Measurements from ENCODE around the gene COQ5. TPM values are rescaled to one million over a fixed set of nuclear protein-coding genes. Genes with fewer than 3 reads are reported as not detected.

COQ5 gene
- total RNA-seq (2014; rRNA removed; shearing (Covaris generic)) (32.6 and 33.0 TPM in 2 replicates), polyA plus RNA-seq (2016; fragmentation: Nextera tagmentation; extraction: Ambion mirVana) (39.9 and 42.9 TPM in 2 replicates)

GRCh38 chr12:120528861-120529525 is at the start of gene COQ5:
Gene COQ5, minus strand, starts transcription at chr12:120529158. Its CDS starts 17 bp downstream, at chr12:120529141.
- H3K79me2 ChIP-seq (ENCODE audit: insufficient read depth), result peaks cover 17% of the 10 kb centered on the region
- H3K36me3 ChIP-seq (ENCODE audit: low read depth), result no peaks in the 10 kb centered on the region
- H2AFZ ChIP-seq, result peak within 1 kb of the TSS; percentile 99
- H3K9me3 ChIP-seq (ENCODE audit: low read depth), result no peaks in the 10 kb centered on the region
- 1 to 2% methylated on average over 38 of the region's 38 CpGs for WGBS, 2 experiments (ENCODE audit: low coverage in 1 of 2, low lambda C conversion rate in 2 of 2, missing lambda C conversion rate in 2 of 2)
- no peaks in the 10 kb centered on the region for H3K27me3 ChIP-seq (replicated peaks; ENCODE audit: insufficient read depth)
- peak within 1 kb of the TSS; percentile 89 for H3K4me3 ChIP-seq
- H3K9me2 ChIP-seq (ENCODE audit: insufficient read depth), result no peaks in the 10 kb centered on the region
- H3K9ac ChIP-seq, result peak within 1 kb of the TSS; percentile 88
- H3K4me1 ChIP-seq (ENCODE audit: insufficient read depth), result no peaks in the 10 kb centered on the region; the same call in 1 of the 2 replicates
- peak within 1 kb of the TSS; percentile 73 for H3K27ac ChIP-seq
- DNase-seq, result peak; percentile 96
- in situ Hi-C loops (cut with MboI), result no loop called here
- 0 out of 2 replicates have a peak, but pooled peaks cover 11% of the 10 kb centered on the region for H3F3A ChIP-seq (ENCODE audit: insufficient read depth)
- TF ChIP-seq EZH2 (IDR thresholded peaks at IDR 0.05; ENCODE audit: insufficient read depth, poor library complexity, severe bottlenecking), result no peak
- no peak for TF ChIP-seq EZH2phosphoT487 (IDR thresholded peaks at IDR 0.05; ENCODE audit: insufficient read depth, low read depth)
- peak within 1 kb of the TSS; percentile 90 for H3K4me2 ChIP-seq (ENCODE audit: unreplicated experiment)
- no peaks in the 10 kb centered on the region for H4K20me1 ChIP-seq (ENCODE audit: insufficient read depth)

- H4K20me1 ChIP-seq (ENCODE audit: insufficient read depth), result no peaks in the 10 kb centered on the region
- no peak overlapping the region for H2AFZ ChIP-seq
- WGBS, 2 experiments (ENCODE audit: low coverage in 1 of 2, low lambda C conversion rate in 2 of 2, missing lambda C conversion rate in 2 of 2), result 76 to 83% methylated on average over 2 of the region's 2 CpGs
- H3K36me3 ChIP-seq (ENCODE audit: low read depth), result peaks cover 72% of the 10 kb centered on the region
- no peaks in the 10 kb centered on the region for H3K4me1 ChIP-seq (ENCODE audit: insufficient read depth)
- H3K9me3 ChIP-seq (ENCODE audit: low read depth), result no peaks in the 10 kb centered on the region
- TF ChIP-seq EZH2 (IDR thresholded peaks at IDR 0.05; ENCODE audit: insufficient read depth, poor library complexity, severe bottlenecking), result no peak
- no peak for TF ChIP-seq EZH2phosphoT487 (IDR thresholded peaks at IDR 0.05; ENCODE audit: insufficient read depth, low read depth)
- no peak overlapping the region for H3K27ac ChIP-seq
- H3K9me2 ChIP-seq (ENCODE audit: insufficient read depth), result no peaks in the 10 kb centered on the region
- DNase-seq, result no peak
- H3K79me2 ChIP-seq (ENCODE audit: insufficient read depth), result peaks cover 11% of the 10 kb centered on the region; the same call in 1 of the 2 replicates
- no peak overlapping the region for H3K9ac ChIP-seq
- H3K4me2 ChIP-seq (ENCODE audit: unreplicated experiment), result no peak overlapping the region
- H3F3A ChIP-seq (ENCODE audit: insufficient read depth), result peaks cover 25% of the 10 kb centered on the region
- no peaks in the 10 kb centered on the region for H3K27me3 ChIP-seq (replicated peaks; ENCODE audit: insufficient read depth)
- H3K4me3 ChIP-seq, result no peak overlapping the region
- in situ Hi-C loops (cut with MboI), result no loop called here
These were observed 45.1 kb upstream of the COQ5 start for GRCh38 chr12:120574106-120574505.

GRCh38 chr12:120573560-120573959 is 44.6 kb upstream of the COQ5 start:
- Histone ChIP-seq H4K20me1 (ENCODE audit: insufficient read depth) (no peaks in the 10 kb centered on the region), H3K36me3 (ENCODE audit: low read depth) (peaks cover 75% of the 10 kb centered on the region), H3F3A (ENCODE audit: insufficient read depth) (peaks cover 25% of the 10 kb centered on the region), H3K27me3 (replicated peaks; ENCODE audit: insufficient read depth) (no peaks in the 10 kb centered on the region), H3K4me3 (no peak overlapping the region), H3K79me2 (ENCODE audit: insufficient read depth) (peaks cover 11% of the 10 kb centered on the region; the same call in 1 of the 2 replicates), H3K9ac (no peak overlapping the region), H2AFZ (no peak overlapping the region), H3K4me2 (ENCODE audit: unreplicated experiment) (no peak overlapping the region), H3K4me1 (ENCODE audit: insufficient read depth) (no peaks in the 10 kb centered on the region), H3K9me2 (ENCODE audit: insufficient read depth) (no peaks in the 10 kb centered on the region), H3K9me3 (ENCODE audit: low read depth) (no peaks in the 10 kb centered on the region), H3K27ac (no peak overlapping the region)
- WGBS, 2 experiments (ENCODE audit: low coverage in 1 of 2, low lambda C conversion rate in 2 of 2, missing lambda C conversion rate in 2 of 2), result 89 to 90% methylated on average over 6 of the region's 6 CpGs
- TF ChIP-seq EZH2 (IDR thresholded peaks at IDR 0.05; ENCODE audit: insufficient read depth, poor library complexity, severe bottlenecking) (no peak), EZH2phosphoT487 (IDR thresholded peaks at IDR 0.05; ENCODE audit: insufficient read depth, low read depth) (no peak)
- in situ Hi-C loops (cut with MboI), result no loop called here
- DNase-seq, result no peak

- DNase-seq, result peak; percentile 24
- in situ Hi-C loops (cut with MboI), result no loop called here
These were observed 42.3 kb upstream of the COQ5 start for GRCh38 chr12:120571299-120571698.

More at GRCh38 chr12:120571299-120571698, 42.3 kb upstream of the COQ5 start:
- Histone ChIP-seq H3K9ac (no peak overlapping the region), H3K79me2 (ENCODE audit: insufficient read depth) (peaks cover 17% of the 10 kb centered on the region; the same call in 1 of the 2 replicates), H2AFZ (no peak overlapping the region), H4K20me1 (ENCODE audit: insufficient read depth) (no peaks in the 10 kb centered on the region), H3K4me1 (ENCODE audit: insufficient read depth) (no peaks in the 10 kb centered on the region), H3K27ac (no peak overlapping the region), H3K4me3 (no peak overlapping the region), H3F3A (ENCODE audit: insufficient read depth) (peaks cover 25% of the 10 kb centered on the region), H3K9me3 (ENCODE audit: low read depth) (no peaks in the 10 kb centered on the region), H3K36me3 (ENCODE audit: low read depth) (peaks cover 68% of the 10 kb centered on the region), H3K27me3 (replicated peaks; ENCODE audit: insufficient read depth) (no peaks in the 10 kb centered on the region), H3K4me2 (ENCODE audit: unreplicated experiment) (no peak overlapping the region), H3K9me2 (ENCODE audit: insufficient read depth) (no peaks in the 10 kb centered on the region)
- whole genome bisulfite sequencing, 2 experiments (ENCODE audit: low coverage in 1 of 2, low lambda C conversion rate in 2 of 2, missing lambda C conversion rate in 2 of 2), result 69 to 75% methylated on average over 5 of the region's 5 CpGs
- TF ChIP-seq EZH2phosphoT487 (IDR thresholded peaks at IDR 0.05; ENCODE audit: insufficient read depth, low read depth) (no peak), EZH2 (IDR thresholded peaks at IDR 0.05; ENCODE audit: insufficient read depth, poor library complexity, severe bottlenecking) (no peak)

Measured in GM23248 (cell line).